GM19395 (cell line): ENCODE measurements around the gene VPS8.
"Not testable (repeated sequence)": the region's sequence is repeated elsewhere in the genome, so short reads cannot be mapped to it uniquely, and the experiment has no call there.

Experiments
- ATAC-seq: cut with Tn5 transposase; IDR thresholded peaks from one replicate; pipeline ENCODE4 v1.9.1; 2021; ENCODE audit warnings: mild to moderate bottlenecking, moderate library complexity; ENCODE audit not compliant: unreplicated experiment

VPS8 gene

GRCh38 chr3:184977796-184978195 lies 165.8 kb downstream of the VPS8 start:
- ATAC-seq: no peak

DNA sequence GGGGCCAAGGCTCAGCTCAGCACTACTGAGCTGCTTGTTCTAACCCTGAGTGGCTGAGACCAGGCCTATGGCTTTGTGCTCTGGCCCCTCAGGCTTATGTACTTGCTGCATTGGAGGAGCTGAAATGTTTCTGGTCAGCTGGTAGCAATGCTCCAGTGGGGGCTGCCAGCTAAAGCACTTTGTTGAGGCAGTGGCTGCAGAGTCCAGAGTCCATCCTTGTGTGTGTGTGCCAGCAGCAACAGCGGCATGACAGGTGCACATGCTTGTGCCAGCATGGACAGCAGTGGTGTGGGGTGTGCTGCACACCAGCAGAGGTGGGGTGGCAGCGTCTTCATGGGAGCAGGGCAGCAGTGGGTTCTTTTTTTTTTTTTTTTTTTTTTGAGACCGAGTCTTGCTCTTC lies 169.1 kb downstream of the VPS8 start:
- no peak for ATAC-seq

DNA sequence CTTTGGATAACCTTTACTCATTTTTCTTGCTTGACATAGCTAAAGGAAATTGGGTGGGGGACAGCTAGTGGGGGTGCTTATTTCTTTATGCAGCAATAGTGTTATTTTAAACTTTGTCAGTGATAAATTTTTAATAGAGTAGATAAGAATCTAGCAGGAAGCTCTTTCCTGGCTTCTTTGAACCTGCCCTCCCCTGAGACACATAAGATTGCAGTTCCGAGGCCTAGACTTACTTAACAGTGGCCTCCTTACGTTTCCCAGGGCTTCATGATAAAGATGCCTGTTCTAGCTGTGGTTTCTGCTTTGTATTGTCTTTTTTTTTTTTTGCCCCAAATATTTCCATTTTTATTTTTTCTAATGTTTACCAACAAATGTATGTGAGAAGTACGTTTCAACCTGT lies 170.1 kb downstream of the VPS8 start:
- ATAC-seq: no peak

DNA sequence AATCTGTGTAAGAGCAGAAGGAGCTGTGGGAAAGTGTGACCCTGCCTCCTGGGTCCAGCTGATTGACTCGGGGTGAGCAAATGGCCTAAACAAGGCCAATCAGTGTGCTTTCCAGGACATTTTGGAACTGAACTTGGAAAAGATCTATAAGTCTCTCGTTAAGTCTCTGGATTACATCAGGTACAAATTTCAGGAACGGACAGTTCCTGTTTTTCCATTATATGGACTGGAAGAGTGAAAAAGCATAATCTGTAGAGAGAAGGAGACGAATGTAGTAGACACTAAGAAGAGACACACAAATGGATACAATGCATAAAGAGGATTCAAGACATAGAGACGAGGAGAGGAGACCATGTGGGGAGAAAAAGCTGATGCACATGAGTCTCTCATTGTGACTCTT lies 173.6 kb downstream of the VPS8 start:
- ATAC-seq: no peak

- ATAC-seq: no peak
Observed at GRCh38 chr3:184986366-184986889, 174.5 kb downstream of the VPS8 start.

GRCh38 chr3:184993394-184993793 lies 181.4 kb downstream of the VPS8 start:
- ATAC-seq: no peak

DNA sequence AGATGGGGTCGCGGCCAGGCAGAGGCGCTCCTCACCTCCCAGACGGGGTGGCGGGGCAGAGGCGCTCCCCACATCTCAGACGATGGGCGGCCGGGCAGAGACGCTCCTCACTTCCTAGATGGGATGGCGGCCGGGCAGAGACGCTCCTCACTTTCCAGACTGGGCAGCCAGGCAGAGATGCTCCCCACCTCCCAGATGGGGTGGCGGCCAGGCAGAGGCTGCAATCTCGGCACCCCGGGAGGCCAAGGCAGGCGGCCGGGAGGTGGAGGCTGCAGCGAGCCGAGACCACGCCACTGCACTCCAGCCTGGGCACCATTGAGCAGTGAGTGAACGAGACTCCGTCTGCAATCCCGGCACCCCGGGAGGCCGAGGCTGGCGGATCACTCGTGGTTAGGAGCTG lies 191.9 kb downstream of the VPS8 start:
- not testable (repeated sequence) for ATAC-seq

GRCh38 chr3:185009650-185010049 lies 197.7 kb downstream of the VPS8 start:
- no peak for ATAC-seq

GRCh38 chr3:185017584-185017983 lies 205.6 kb downstream of the VPS8 start:
- not testable (repeated sequence) for ATAC-seq

- not testable (repeated sequence) for ATAC-seq
Observed at GRCh38 chr3:185017996-185018395, 206.0 kb downstream of the VPS8 start.

GRCh38 chr3:185021256-185021655 lies 209.3 kb downstream of the VPS8 start:
- no peak for ATAC-seq

DNA sequence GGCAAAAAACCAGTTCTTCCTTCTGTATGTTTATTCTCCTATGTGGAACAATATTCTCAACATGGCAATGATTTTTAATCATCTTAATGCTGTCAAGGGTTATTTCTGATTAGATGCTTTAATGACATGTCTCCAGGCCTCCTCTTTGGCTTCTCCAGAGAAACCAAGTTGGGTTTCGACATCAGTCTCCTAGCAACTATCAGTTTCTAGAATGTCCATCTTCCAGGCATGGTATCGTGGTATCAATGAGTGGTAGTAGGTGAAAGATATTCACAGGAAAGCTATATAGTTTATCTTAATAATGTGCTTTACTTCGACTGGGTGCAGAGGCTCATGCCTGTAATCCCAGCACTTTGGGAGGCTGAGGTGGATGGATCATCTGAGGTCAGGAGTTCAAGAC lies 212.4 kb downstream of the VPS8 start:
- ATAC-seq: no peak

DNA sequence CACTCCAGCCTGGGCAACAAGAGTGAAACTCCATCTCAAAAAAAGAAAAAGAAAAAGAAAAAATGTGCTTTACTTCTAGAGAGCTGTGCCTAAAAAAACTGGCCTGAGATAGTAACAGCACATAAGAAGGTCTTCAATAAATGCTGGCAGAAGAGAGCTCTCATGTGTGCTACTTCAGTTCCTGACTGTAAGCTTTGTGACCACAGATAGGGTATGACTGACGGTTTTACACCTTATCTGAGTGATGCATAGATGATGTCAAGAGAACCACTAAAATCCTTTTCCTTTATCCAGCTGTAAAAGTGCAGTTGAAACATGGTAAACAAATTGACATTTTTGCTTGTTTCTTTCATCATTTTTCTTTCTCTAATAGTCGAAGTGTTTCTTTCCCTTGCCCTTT lies 213.0 kb downstream of the VPS8 start:
- no peak for ATAC-seq

DNA sequence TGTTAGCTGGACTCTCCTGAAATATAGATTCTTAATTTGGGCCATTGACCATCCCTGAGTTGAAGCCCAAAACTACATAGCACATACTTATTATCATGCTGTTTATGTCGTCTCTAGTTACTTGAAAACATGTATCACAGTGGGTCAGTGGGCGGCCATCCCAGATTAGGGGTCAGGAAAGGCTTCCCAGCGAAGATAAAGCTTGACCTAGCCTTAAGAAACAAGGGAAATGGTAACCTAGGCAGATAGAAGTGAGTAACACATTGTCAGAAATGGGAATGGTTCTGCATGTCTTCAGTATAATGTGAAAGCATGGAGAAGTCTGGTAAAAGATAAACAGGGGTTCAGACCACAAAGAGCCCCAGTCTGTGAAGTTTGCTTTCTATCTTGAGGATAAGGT lies 216.2 kb downstream of the VPS8 start:
- no peak for ATAC-seq

- no peak for ATAC-seq
Observed at GRCh38 chr3:185029086-185029485, 217.1 kb downstream of the VPS8 start.

- ATAC-seq: no peak
Observed at GRCh38 chr3:185030399-185030798, 218.4 kb downstream of the VPS8 start.

DNA sequence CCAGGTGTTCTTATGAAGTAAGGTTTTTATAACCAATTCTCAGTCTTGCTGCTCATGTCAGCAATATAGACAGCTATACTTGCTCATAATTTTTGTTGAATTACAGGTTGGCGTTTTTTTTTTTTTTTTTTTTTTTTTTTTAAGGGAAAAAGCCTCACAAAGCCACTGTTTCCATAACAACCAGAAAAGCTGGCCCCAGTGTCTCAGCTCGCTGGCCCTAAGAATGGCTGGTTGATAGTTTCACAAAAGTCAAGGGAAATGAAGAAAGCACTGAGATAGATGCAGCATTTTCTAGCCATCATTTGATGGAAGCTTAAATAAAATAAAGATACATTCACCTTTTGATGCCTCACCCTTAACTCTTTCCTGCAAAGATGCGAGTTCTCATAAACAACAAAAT lies 219.0 kb downstream of the VPS8 start:
- ATAC-seq: no peak

- ATAC-seq: no peak
Observed at GRCh38 chr3:185037801-185038200, 225.8 kb downstream of the VPS8 start.

GRCh38 chr3:185040425-185040824 lies 228.5 kb downstream of the VPS8 start:
- ATAC-seq: no peak

- ATAC-seq: no peak
Observed at GRCh38 chr3:185041540-185041939, 229.6 kb downstream of the VPS8 start.

DNA sequence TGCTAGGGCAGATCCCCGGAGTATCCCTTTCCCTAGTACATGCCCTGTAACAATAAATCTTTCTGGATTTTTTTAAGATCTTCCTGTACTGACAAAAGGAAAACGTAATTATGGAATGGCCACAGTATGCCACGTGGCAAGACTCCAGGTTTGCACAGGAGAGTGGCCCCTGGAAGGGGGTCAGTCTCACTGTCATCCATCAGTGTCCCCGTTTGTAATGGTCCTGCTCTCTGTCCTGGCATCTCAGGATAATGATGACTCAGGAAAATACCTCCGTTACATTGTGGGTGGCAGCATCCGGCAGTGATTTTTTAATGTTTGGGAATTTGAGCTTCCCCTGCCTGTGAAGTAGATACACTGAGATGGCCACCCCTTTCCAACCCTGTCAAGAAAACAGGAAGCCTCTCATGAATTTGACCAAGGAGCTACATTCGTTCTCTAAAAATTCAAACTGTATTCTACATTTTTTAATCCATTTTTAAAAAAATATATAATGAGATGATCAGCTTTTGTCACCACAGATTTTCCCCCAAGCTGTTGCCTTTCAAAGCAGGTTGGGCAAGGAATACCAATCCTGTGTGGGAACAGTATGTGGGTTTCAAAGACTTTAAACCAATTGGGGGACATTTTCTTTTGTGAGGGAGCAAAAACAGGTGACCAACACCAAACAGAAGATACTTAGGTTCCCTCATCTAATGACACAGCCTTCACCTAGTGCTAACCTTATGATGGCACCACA lies 230.5 kb downstream of the VPS8 start:
- ATAC-seq: no peak

- ATAC-seq: no peak
Observed at GRCh38 chr3:185046164-185046515, 234.2 kb downstream of the VPS8 start.

DNA sequence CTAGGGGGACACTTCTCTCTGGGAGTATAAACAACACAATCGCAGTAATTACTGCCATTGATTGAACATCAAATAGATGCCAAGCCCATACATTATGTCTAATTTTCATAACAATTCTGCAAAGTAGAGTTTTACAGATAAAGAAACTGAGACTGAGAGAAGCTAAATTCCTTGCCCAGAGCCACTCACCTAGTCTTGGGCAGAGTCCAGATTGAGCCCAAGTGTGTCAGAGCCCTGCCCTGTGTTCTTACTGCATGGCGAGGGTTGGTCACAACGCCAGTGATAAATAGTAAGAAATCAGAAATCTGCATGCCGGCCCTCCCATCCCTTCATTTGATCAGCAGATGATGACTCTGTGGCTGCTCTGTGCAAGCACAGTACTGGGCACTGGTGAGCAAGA lies 234.6 kb downstream of the VPS8 start:
- no peak for ATAC-seq
